Neural progenitor cell (in vitro differentiated cells): ENCODE data around the gene NFE2L1.

Experiments used
- CTCF ChIP-seq: fragments of 200-600 bp; sonication (generic); IDR thresholded peaks from 2 replicates; pipeline ENCODE4 v1.5.1; 2017; ENCODE audit warnings: antibody characterized with exemption, mild to moderate bottlenecking
- EZH2 ChIP-seq: fragments of 200-600 bp; sonication (generic); IDR thresholded peaks from 2 replicates; pipeline ENCODE4 v1.6.1; 2017; ENCODE audit warnings: antibody characterized with exemption, mild to moderate bottlenecking, moderate library complexity
- EZH2phosphoT487 ChIP-seq: fragments of 200-600 bp; sonication (generic); IDR thresholded peaks from 2 replicates; pipeline ENCODE4 v1.6.1; 2017; ENCODE audit warnings: antibody characterized with exemption

DNA sequence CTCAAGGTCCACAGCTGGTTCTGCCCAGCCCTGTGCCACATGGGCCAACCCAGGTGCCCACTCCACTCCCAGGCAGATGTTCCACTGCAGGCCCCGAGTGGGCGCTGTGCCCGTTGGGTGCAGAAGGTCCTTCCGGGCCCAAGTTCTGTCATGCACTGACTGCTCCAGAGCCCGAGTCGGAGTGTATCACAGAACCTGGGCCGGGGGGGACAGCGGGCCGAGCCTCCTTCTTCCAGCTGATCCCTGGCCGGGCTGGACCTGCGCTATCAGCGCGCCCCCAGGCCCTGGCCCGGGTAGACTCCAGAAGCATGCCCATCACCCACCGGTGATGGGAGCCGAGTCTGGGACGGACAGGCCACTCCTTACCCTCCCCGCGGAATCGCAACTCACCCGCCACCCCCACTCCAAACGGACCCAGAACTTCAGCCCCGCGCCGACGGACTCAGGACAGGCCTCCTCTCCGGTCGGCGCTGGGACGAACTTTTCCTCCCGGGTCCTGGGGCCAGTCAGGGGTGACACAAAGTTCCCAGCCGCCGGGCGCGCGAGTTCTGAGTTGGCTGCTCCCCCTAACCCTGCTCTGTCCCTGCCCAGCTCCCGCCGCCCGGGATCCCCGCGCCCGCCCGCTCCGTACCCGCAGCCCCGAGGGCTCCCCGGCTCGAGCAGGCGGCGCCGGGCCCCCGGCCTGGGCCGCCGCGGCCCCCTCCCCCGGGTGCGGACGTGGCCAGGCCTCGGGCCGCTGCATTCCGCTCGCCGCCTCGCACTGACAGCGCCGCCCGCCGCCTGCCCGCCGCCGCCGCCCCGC is 10.9 kb upstream of the NFE2L1 start, which contains the start of gene COPZ2:
- TF ChIP-seq EZH2phosphoT487 (peak; percentile 44), CTCF (peak; percentile 59), EZH2 (peak; percentile 66)
